Measurements from ENCODE around the gene TENT5A.

TENT5A gene

GRCh38 chr6:81700414-81700813, 52.1 kb downstream of the TENT5A start:
- no peak for DNase-seq

- DNase-seq, result no peak
These were observed 54.9 kb downstream of the TENT5A start for GRCh38 chr6:81697559-81697958.

GRCh38 chr6:81696524-81696923, 56.0 kb downstream of the TENT5A start:
- no peak for DNase-seq
